ENCODE measurements around the gene ASCC3. TPM values are rescaled to one million over a fixed set of nuclear protein-coding genes. Genes with fewer than 3 reads are reported as not detected.
"Not testable (repeated sequence)": the region's sequence is repeated elsewhere in the genome, so short reads cannot be mapped to it uniquely, and the experiment has no call there.

The ASCC3 gene
- total and polyA plus RNA-seq, 2 experiments from 2014 or later, result 92.9 to 129 TPM

- no peak for TF ChIP-seq ZNF462 (CRISPR knock-in tag; IDR thresholded peaks at IDR 0.05)
Observed at GRCh38 chr6:100745419-100746041, 135.6 kb downstream of the ASCC3 start (continued).

- no peak for TF ChIP-seq ETS1 (IDR thresholded peaks at IDR 0.05)
- TF ChIP-seq POLR2AphosphoS5 (IDR thresholded peaks at IDR 0.05; ENCODE audit: low read depth), result no peak
- Histone ChIP-seq H3K4me1 (ENCODE audit: insufficient read depth) (no peaks in the 10 kb centered on the region), H2AFZ (no peak overlapping the region), H3K4me3 (no peak overlapping the region), H3K27ac (ENCODE audit: low read depth) (no peak overlapping the region), H3K4me2 (no peak overlapping the region), H3K9me2 (ENCODE audit: insufficient read depth) (peaks cover 13% of the 10 kb centered on the region; the same call in 1 of the 2 replicates), H3K36me3 (ENCODE audit: insufficient read depth) (no peaks in the 10 kb centered on the region), H3K27me3 (ENCODE audit: insufficient read depth) (no peaks in the 10 kb centered on the region), H4K20me1 (replicated peaks; ENCODE audit: insufficient read depth) (no peaks in the 10 kb centered on the region), H3F3A (replicated peaks; ENCODE audit: low read depth) (no peaks in the 10 kb centered on the region), H3K79me2 (replicated peaks; ENCODE audit: insufficient read depth) (no peaks in the 10 kb centered on the region)
- no peak for ATAC-seq
- peaks cover 23% of the 10 kb centered on the region for H3K36me3 Mint-ChIP-seq (ENCODE audit: low read depth)
- H3K9me3 Mint-ChIP-seq, result peaks cover 6% of the 10 kb centered on the region; the same call in 2 of the 3 replicates
- H3K4me1 Mint-ChIP-seq, result no peaks in the 10 kb centered on the region
- H3K4me3 Mint-ChIP-seq, result no peak overlapping the region
- DNase-seq (ENCODE audit: low spot score), result no peak
- no peak overlapping the region for H3K27ac Mint-ChIP-seq
- H3K27me3 Mint-ChIP-seq (ENCODE audit: insufficient read depth, low read depth, poor library complexity), result no peaks in the 10 kb centered on the region
Observed at GRCh38 chr6:100740439-100740838, 140.7 kb downstream of the ASCC3 start.

GRCh38 chr6:100737720-100738119 is 143.4 kb downstream of the ASCC3 start:
- not testable (repeated sequence) for H2AFZ ChIP-seq; H3K9me3 Mint-ChIP-seq; H3K27me3 ChIP-seq (ENCODE audit: insufficient read depth); H3K4me3 Mint-ChIP-seq; H3K36me3 ChIP-seq (ENCODE audit: insufficient read depth); H3K4me3 ChIP-seq; H3K27me3 Mint-ChIP-seq (ENCODE audit: insufficient read depth, low read depth, poor library complexity); H3F3A ChIP-seq (replicated peaks; ENCODE audit: low read depth); H3K27ac ChIP-seq (ENCODE audit: low read depth); ATAC-seq; H3K79me2 ChIP-seq (replicated peaks; ENCODE audit: insufficient read depth); H3K4me1 Mint-ChIP-seq; DNase-seq (ENCODE audit: low spot score); H4K20me1 ChIP-seq (replicated peaks; ENCODE audit: insufficient read depth); H3K4me2 ChIP-seq; H3K27ac Mint-ChIP-seq; H3K4me1 ChIP-seq (ENCODE audit: insufficient read depth)
- H3K36me3 Mint-ChIP-seq (ENCODE audit: low read depth), result peaks cover 16% of the 10 kb centered on the region
- H3K9me2 ChIP-seq (ENCODE audit: insufficient read depth), result peaks cover 13% of the 10 kb centered on the region; the same call in 1 of the 2 replicates

Data from GM23338 (cell line).